Measurements from ENCODE around the gene ELK4. TPM values are rescaled to one million over a fixed set of nuclear protein-coding genes. Genes with fewer than 3 reads are reported as not detected.

ELK4 gene
- total RNA-seq, 1 donor from 2014 or later: 36.6 TPM

DNA sequence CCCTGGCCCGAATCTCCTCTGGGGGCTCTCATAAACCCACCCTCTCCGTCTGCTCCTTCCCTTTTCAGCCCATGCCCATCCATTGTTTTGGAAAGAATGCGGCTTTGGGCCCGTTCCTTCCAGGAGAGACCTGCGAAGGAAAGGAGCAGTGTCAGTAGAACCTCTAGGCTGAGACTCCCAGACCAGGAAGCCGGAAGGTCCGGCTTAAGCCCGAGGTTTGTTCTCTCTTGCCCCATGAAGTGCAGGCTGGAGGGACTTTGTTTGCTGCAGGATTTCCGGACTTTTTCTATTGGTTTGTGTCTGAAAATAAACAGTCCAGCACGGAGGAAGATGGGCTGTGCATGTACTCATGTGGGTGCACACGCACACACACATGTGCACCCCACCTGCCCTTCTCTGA is 49.8 kb downstream of the ELK4 start:
- Histone ChIP-seq H3K27ac (no peak overlapping the region), H3K79me2 (ENCODE audit: low read depth) (no peaks in the 10 kb centered on the region), H3K4me3 (no peak overlapping the region), H3K4me2 (no peak overlapping the region), H2AFZ (replicated peaks) (no peak overlapping the region), H3K4me1 (peaks cover 10% of the 10 kb centered on the region), H3K9me3 (ENCODE audit: low read depth) (no peaks in the 10 kb centered on the region), H3K9ac (no peak overlapping the region), H3K36me3 (no peaks in the 10 kb centered on the region), H3K27me3 (peaks cover 17% of the 10 kb centered on the region), H3F3A (ENCODE audit: low read depth) (no peaks in the 10 kb centered on the region), H4K20me1 (ENCODE audit: low read depth) (no peaks in the 10 kb centered on the region)
- H3K27me3 Mint-ChIP-seq (ENCODE audit: insufficient read depth, low read depth): peaks cover 11% of the 10 kb centered on the region
- TF ChIP-seq, protein P1, sequence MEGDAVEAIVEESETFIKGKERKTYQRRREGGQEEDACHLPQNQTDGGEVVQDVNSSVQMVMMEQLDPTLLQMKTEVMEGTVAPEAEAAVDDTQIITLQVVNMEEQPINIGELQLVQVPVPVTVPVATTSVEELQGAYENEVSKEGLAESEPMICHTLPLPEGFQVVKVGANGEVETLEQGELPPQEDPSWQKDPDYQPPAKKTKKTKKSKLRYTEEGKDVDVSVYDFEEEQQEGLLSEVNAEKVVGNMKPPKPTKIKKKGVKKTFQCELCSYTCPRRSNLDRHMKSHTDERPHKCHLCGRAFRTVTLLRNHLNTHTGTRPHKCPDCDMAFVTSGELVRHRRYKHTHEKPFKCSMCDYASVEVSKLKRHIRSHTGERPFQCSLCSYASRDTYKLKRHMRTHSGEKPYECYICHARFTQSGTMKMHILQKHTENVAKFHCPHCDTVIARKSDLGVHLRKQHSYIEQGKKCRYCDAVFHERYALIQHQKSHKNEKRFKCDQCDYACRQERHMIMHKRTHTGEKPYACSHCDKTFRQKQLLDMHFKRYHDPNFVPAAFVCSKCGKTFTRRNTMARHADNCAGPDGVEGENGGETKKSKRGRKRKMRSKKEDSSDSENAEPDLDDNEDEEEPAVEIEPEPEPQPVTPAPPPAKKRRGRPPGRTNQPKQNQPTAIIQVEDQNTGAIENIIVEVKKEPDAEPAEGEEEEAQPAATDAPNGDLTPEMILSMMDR (IDR thresholded peaks at IDR 0.05): no peak
- TF ChIP-seq EZH2 (IDR thresholded peaks at IDR 0.05): no peak
- TF ChIP-seq EZH2phosphoT487 (IDR thresholded peaks at IDR 0.05): no peak
- no peaks in the 10 kb centered on the region for H3K36me3 Mint-ChIP-seq
- H3K4me3 Mint-ChIP-seq: no peak overlapping the region
- H3K27ac Mint-ChIP-seq: no peak overlapping the region
- H3K4me1 Mint-ChIP-seq: peaks cover 25% of the 10 kb centered on the region
- H3K9me3 Mint-ChIP-seq: no peaks in the 10 kb centered on the region
- no peak for DNase-seq (ENCODE audit: low spot score)

DNA sequence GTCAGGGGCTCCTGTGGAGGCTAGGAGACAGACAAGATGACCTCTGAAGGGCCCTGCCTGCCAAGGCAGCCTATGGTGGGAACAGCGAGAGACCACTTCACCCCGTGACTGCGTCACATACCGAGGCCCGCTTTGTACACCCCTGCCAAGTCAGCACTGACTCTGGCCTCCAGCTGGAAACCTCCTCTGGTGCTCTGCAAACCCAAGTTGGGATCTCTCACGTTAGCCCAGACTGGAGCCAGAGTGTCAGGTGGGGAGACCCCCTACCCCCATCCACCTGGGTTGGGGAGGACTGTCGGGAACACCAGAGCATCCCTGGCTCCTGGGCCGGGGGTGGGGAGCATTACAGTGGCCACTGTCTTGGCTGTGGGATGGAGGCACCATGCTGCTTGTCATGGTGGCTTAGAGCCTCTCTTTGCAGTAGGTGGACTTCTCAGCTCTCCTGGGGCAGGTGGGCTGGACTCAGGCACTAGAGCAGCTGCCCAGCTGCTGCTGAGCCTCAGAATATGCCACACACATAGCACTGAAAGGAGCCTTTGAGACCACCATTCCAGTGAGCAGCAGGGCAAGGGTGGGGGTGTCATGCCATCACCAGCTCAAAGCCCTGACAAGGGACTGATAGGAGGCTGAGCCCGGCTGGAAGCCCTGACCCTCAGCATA is 50.4 kb downstream of the ELK4 start:
- H3K27me3 ChIP-seq: peaks cover 23% of the 10 kb centered on the region
- H3K27ac ChIP-seq: no peak overlapping the region
- H3K9ac ChIP-seq: no peak overlapping the region
- no peak for DNase-seq (ENCODE audit: low spot score)
- Mint-ChIP-seq H3K27me3 (ENCODE audit: insufficient read depth, low read depth) (peaks cover 12% of the 10 kb centered on the region), H3K4me1 (peaks cover 25% of the 10 kb centered on the region), H3K27ac (no peak overlapping the region), H3K36me3 (no peaks in the 10 kb centered on the region), H3K4me3 (no peak overlapping the region), H3K9me3 (no peaks in the 10 kb centered on the region)
- H3K9me3 ChIP-seq (ENCODE audit: low read depth): no peaks in the 10 kb centered on the region
- no peak overlapping the region for H3K4me3 ChIP-seq
- no peak for TF ChIP-seq EZH2 (IDR thresholded peaks at IDR 0.05)
- TF ChIP-seq, protein P1 (IDR thresholded peaks at IDR 0.05): no peak
- no peak for TF ChIP-seq EZH2phosphoT487 (IDR thresholded peaks at IDR 0.05)
- no peaks in the 10 kb centered on the region for H3K36me3 ChIP-seq
- no peaks in the 10 kb centered on the region for H4K20me1 ChIP-seq (ENCODE audit: low read depth)
- no peaks in the 10 kb centered on the region for H3K79me2 ChIP-seq (ENCODE audit: low read depth)
- no peaks in the 10 kb centered on the region for H3F3A ChIP-seq (ENCODE audit: low read depth)
- no peak overlapping the region for H2AFZ ChIP-seq (replicated peaks)
- no peak overlapping the region for H3K4me2 ChIP-seq
- peaks cover 10% of the 10 kb centered on the region for H3K4me1 ChIP-seq

DNA sequence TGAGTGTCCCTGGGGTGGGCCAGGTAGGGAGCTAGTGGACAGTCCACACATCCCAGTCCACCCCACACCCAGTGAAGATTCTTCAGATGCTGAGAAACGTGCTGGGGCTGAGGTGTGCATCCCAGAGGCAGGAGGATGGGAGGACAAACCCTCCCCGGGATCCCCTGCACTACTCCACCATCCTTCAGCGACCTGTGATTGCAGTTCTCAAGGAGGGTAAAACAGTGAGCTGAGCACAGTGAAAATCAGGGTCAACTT is 51.0 kb downstream of the ELK4 start:
- no peaks in the 10 kb centered on the region for H3K9me3 Mint-ChIP-seq
- Histone ChIP-seq H3K4me1 (peaks cover 10% of the 10 kb centered on the region), H3K27ac (no peak overlapping the region), H3K9ac (no peak overlapping the region), H4K20me1 (ENCODE audit: low read depth) (no peaks in the 10 kb centered on the region), H3K27me3 (peaks cover 26% of the 10 kb centered on the region), H3K4me3 (no peak overlapping the region), H3K36me3 (no peaks in the 10 kb centered on the region), H3K9me3 (ENCODE audit: low read depth) (no peaks in the 10 kb centered on the region), H3F3A (ENCODE audit: low read depth) (no peaks in the 10 kb centered on the region), H3K79me2 (ENCODE audit: low read depth) (no peaks in the 10 kb centered on the region), H2AFZ (replicated peaks) (no peak overlapping the region), H3K4me2 (no peak overlapping the region)
- no peak overlapping the region for H3K27ac Mint-ChIP-seq
- H3K4me3 Mint-ChIP-seq: no peak overlapping the region
- peaks cover 25% of the 10 kb centered on the region for H3K4me1 Mint-ChIP-seq
- no peak for TF ChIP-seq EZH2phosphoT487 (IDR thresholded peaks at IDR 0.05)
- TF ChIP-seq, protein P1 (IDR thresholded peaks at IDR 0.05): no peak
- TF ChIP-seq EZH2 (IDR thresholded peaks at IDR 0.05): no peak
- no peaks in the 10 kb centered on the region for H3K36me3 Mint-ChIP-seq
- DNase-seq (ENCODE audit: low spot score): no peak
- peaks cover 12% of the 10 kb centered on the region for H3K27me3 Mint-ChIP-seq (ENCODE audit: insufficient read depth, low read depth)
